ENCODE data around the gene UFD1.

UFD1 gene

DNA sequence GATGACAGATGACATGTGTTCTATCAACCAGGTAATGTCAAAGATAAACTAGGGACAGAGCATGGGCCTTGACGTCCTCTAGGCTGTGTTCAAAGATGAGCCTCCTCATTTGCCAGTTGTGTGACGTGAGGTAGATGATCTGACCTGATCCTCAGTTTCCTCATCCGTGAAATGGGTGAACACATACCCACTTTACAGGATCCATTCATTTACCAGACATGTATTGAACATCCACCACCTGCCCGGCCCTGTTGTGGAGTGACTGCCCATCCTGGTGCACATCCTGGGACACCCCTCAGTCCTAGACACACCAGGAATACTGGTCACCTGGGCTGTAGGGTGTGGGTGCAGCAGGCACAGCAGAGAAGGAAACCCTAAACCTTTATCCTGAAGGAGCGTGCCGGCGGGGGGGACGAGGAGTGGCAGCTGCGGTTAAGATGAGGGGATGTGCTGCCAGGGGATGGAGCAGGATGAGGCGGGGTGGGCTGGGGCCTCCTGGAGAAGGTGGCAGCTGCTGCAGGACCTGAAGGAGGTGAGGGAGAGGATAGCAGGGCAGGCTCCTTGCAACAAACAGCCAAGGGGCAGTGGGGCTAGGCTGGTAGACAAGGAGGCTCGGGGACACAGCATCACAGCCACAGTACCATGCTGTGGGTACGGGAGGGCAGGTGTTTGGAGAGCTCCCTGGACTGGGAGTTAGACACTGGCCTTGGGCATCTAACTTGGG, 36.8 kb upstream of the UFD1 start:
- DNase-seq, result no peak

DNA sequence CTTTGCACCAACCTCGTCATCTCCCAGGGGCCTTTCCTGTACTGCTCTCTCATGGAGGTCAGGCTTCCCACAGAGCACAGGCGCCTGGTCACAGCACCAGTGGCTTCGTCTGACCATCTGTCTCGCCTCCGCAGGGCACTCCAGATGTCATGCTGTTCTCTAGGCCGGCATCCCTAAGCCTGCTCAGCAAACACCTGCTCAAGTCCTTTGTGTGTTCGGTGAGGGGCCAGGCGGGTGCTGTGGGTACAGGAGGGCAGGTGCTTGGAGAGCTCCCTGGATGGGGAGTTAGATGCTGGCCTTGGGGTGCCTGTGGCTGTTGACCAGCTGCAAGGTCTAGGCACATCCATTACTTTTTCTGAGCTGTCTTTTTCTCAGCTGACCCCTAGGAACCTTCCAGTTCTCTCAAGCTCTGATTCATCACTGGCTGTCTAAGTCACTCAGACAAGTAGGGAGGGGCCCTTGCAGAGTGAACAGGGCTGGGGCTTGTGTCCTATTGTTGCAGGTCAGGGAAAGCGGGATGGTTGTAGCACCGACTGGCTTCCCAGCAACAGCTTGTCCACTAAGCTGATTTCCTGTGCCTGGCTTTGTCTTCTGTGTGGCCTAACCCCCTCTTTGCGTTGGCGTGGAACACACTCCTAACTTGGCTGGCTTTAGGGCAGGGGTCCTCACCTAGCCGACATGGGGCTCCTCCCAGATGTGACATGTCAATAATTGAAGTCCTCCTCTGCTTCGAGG, 36.0 kb upstream of the UFD1 start:
- DNase-seq, result no peak

DNA sequence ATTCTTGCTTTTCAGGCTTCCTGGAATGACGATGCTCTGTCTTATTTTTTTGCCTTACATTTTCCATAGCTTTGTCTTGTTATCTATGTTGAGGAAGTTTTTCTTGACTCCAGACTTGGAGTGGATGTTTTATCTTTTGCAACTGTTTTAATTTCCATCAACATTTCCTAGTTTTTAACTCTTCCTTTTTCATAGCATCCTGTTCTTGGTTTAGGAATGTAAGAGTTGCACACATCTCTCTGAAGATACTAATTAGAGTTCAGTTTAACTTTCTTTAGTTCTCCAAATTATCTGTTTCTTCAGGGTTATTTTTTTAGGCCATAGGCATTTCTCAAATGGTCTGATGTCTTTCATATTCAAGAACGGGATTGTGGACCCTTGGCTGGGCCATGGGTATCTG, 34.8 kb upstream of the UFD1 start:
- DNase-seq, result no peak

DNA sequence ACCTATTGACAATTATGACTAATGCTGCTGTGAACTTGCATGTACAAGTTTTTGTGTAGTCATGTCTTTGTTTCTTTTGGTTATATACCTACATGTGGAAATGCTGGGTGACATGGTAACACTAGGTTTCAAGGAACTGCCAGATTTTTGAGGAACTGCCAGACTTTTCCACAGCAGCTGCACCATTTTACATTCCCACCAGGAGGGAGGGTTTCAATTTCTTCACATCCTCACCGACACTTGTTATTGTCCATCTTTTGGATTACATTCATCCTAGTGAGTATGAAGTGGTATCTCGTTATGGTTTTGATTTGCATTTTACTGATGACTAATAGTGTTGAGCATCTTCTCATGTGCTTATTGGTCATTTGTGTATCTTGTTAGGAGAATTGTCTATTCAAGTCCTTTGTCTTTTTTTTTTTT, 31.9 kb upstream of the UFD1 start:
- DNase-seq, result no peak

DNA sequence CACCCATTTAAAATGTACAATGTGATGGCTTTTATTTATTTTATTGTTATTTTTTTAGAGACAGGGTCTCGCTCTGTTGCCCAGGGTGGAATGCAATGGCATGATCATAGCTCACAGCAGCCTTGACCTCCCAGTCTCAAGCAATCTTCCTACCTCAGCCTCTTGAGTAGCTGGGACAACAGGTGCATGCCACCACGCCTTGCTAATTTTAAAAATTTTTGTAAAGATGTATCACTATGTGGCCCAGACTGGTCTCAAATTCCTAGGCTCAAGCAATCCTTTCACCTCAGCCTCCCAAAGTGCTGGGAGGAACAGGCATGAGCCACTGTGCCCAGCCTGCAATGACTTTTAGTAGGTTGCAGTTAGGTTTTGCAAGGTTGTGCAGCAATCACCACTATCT, 30.9 kb upstream of the UFD1 start:
- no peak for DNase-seq

DNA sequence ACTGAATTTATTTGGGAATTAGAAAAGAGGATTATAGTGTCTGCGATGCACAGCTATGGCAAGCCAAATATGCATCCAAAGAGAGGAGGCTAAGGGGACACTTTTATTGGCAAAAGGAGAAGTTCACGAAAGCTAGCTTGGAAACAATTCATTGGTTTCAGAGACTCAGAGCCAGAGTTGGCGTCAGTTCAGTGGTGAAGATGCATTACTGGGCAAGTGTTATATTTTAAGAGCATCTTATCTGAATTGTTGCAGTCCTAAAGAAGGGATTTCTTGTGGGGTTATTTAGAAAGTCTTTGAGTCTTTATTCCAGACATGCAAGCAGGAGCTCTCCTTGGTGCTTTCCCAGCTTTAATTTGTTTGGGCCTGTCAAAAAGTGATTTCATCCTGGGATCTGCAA, 30.2 kb upstream of the UFD1 start:
- DNase-seq, result no peak

DNA sequence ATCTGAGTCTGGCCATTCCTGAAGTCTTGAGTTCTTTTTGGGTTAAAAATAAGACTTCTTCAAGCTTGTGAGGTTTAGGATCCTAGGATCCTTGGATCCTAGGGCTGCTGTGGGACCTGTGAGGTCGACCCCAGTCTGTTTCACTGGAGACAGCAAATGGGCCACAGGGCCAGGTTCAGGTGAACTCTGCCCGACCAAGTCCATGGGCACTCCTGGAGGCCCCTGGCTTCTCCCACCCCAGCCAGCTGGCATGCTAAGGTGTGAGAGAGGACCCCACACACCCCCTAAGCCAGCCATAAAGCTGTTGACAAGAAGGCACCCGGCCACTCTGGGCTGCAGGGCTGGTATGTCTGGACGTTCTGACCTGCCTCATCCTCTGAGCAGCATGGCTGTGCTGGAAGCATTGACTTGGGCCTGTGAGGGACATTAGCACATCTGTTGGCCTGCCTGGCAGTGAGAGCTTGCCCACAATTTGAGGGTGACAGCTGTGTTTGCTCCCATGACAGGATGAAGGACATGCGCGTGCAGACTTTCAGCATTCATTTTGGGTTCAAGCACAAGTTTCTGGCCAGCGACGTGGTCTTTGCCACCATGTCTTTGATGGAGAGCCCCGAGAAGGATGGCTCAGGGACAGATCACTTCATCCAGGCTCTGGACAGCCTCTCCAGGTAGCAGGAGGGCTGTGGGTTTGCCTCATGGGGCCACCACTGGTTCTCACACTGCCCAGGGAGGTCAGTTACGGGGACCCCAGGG, 29.2 kb upstream of the UFD1 start:
- no peak for DNase-seq

DNA sequence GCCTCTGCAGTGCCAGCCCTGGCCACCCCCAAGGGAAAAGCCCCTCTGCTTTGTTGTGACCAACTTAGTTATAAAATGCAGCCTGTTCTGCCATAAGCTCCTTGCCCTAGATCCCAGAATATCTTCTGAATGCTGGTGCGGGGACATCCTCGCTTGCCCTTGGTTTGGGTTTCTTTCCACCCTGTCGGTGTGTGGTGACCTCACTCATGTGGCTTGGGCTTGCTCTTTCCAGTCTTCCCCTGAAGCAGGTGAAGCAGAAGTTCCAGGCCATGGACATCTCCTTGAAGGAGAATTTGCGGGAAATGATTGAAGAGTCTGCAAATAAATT, 28.5 kb upstream of the UFD1 start:
- DNase-seq, result no peak

DNA sequence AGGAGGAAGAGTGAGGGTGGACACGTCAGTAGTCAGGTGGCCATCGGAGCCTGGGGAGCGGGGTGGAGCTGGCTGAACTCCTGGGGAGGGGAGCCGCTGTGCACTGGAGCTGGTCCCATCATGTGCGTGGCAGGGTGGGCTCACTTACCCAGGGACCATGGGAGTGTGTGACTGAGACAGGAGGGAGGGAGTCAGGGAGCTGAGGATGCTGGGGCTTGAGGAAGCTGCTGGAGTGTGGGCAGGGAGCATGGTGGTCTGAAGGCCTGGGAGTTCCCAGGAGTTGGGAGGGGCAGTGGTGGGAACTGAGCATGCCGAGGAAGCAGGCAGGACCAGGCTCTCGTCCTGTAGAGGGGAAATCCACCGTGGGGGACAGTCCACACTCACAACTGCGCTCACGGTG, 27.2 kb upstream of the UFD1 start:
- no peak for DNase-seq

DNA sequence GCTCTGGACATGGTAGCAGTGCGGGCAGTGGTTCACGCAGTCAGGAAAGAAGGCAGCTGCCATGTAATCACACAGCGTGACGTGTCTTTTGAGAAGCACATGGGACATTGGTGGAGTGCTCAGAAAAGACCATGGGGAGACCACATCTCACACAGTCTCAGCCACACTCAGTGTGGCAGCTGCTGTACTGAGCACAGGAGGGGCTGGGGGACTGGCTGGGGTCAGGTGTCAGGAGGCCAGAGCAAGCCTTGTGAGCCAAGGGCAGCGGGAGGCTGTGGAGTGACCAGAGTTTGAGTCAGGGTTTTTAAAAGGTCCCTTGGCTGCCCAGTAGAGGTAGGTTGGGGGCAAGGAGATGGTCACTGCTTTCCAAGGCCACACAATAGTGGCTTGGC, 26.7 kb upstream of the UFD1 start:
- no peak for DNase-seq

DNA sequence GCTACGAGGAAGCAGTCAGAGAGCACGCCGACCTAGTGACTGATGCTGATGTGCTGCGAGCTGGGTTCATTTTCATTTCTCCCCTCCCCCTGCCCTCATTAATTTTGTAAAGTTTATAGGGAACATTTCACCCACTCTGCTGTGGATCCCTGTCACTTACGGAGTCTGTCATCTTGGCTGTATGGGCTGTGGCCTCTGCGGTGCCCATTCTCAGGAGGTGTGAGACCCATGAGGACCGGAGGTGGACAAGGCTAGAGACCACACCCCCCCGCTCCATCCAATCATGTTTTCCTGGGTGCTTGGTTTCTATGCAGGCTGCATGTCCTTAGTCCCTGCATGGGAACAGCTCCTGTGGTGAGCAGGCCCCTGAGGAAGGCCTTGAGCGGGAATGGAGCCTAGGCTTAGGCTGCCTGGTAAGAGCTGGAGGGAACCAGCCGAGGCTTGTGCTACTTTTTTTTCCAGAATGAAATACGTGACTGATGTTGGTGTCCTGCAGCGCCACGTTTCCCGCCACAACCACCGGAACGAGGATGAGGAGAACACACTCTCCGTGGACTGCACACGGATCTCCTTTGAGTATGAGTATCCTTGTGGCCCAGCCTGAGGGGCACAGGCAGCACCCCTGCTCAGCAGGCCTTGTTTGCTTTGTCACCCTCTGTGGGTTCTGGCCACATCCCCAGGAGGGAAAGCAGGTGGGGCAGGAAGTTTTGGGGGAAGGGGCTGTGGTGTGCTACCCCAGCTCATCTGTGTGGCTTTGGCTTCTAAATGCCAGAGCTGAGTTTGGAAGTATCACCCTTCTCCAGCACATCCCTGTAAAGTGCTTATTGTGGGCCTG, 26.1 kb upstream of the UFD1 start:
- DNase-seq, result no peak

DNA sequence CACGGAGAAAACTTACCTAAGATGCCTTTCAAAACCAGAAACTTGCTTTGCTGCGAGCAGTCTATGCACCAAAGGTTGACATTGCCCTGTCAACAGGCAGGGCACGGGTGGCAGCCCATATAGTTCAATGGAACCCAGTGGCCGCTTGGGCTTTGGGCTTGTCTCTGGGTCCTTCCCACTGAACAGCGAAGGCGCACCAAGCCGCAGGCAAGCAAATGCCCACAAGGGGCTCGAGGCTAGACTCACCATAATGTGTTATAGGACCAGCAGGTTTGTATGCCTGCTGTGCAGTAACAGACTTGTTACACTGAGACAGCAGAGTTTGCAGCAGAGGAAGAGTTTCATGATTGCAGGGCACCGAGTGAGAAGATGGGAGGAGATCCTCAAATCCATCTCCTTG, 24.9 kb upstream of the UFD1 start:
- no peak for DNase-seq

DNA sequence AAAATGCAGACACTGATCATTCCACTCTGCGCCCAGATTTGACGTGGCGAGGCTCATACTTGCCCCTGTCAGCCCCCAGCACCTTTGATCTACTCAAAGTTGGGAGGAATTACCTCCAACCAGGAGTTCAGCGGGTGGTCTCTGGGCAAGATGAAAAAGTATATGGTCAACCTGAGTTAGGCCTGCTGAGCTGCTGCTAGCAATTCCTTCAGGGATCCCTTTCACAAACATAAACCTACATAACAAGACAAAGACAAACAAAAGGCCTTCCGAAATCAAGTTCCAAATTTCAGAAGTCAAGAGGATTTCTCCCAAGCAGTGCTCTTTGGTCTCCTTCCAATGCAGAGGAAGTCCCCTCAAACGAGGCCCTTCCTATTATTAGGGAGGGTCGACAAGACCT, 24.4 kb upstream of the UFD1 start:
- no peak for DNase-seq

DNA sequence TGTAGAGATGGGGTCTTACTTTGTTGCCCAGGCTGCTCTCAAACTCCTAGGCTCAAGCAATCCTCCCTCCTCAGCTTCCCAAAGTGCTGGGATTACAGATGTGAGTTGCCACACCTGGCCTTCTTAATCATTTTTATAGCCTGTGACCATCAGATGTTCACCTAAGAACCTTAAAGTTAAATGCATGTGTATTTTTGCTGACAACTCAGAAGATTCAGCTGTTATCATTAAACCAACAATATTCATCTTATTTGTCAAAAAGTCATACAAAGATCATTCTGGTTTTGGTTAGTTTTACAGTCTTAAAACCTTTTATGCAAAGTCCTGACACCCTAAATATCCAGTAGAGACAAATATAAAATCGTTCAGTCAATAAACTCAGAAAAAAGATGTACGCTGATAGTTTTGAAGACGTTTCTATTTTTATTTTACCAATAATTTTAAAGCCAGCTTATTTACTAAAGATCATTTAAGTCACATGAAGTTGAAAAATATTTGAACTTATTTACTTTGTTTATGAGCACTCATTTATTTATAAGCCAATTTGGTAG, 23.0 kb upstream of the UFD1 start:
- DNase-seq, result no peak

DNA sequence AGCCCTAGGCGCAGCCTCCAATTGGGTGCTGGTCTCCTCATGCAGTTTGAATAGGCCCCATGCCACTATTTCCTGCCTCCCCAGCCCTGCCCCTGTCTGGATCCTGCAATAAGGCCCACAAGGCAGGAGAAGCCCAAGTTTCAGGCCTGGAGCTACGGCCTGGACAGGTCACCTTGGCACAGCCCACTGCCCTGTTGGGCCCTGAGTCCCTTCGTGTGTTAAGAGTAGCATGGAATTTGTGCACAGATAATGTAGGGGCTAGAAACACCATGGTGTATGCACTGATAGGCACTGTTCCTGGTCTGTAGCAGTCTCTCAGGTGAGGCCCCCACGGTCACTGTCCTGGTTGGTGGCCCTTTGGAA, 20.9 kb upstream of the UFD1 start:
- DNase-seq, result no peak

DNA sequence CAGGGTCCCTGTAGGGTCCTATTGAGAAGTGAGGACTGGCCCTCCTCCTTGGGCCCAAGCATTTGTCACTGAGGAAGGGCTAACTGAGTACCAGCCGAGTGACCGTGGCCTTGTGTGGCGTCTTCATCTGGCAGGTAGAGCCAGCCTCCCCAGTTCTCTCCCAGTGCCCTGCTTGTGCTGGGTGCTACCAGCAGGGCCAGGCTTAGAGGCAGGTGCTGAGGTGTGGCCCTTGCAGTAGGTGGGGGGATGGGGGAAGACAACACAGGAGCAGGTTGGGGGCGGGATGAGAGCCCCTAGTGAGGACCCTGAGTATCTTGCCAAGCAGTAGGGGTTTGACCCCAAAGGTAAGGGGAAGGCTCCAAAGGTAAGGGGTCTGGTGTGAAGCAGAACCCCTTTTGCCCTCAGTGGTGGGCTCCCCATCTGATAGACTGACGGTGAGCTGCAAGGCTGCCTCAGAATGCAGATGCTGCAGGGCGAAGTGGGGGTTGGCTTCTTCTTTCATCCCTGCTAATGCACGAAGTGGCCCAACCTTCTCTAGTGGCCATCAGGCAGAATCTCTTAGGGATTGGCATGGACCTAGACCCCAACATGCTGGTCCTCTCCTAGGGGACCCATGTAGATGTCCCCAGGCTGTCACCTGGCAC, 20.4 kb upstream of the UFD1 start:
- no peak for DNase-seq

DNA sequence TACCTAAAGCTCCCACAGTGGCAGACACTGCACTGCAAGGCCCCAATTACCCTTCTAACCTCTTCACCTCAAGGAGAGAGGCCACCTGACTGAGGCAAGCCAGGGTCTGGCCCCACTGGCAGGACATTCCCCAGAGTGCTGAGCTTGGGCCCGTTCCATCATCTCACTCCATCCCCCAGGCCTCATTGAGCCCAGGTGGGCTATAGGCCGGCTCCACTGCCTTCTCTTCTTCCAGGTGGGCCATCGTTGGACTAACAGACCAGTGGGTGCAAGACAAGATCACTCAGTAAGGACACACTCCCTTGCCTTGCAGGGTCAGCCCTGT, 19.8 kb upstream of the UFD1 start:
- no peak for DNase-seq

DNA sequence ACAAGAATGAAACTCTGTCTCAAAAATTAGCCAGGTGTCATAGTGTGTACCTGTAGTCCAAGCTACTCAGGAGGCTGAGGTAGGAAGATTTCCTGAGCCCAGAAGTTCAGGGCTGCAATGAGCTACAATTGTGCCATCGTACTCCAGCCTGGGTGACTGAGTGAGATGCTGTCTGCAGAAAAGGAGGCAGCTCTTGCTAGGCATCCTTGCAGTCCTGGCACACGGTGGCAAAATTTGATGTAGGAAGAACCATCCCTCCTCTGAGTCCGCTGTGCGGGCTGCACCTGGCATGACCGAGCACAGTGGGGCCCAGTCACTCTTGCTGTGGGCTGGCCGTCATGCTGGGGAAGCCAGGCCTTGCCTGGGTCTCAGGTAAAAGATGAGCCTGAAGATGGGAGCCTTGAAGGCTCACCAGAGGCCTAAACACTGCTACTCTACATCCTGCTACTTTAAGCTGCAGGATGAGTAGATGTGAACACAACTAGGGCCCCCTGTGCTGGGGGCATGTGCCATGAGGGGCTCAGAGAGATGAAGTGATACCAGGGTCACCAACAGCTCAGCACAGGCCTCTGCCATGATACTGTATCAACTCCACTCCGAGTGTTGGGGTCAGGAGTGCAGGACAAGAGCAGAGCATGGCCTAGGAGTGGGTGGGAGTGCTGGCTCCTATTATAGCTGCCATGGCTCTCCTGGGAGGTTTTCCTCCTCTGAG, 19.3 kb upstream of the UFD1 start:
- DNase-seq, result no peak

DNA sequence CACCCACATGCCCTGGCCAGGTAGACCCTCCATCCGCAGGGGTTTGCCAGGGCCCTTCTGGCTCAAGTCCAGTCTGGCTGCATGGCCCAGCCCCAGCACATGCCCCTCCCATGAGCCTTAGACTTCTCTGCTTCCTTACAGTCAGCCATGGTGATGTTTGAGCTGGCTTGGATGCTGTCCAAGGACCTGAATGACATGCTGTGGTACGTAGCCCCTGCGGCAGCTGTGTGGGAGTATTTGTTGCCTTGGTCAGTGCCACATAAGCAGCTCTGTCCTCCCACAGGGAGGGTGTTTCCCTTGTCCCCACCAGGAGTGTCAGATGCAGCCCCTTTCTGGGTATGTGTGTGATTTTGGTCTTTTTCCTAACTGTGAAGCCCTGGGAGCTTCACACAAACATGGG, 18.3 kb upstream of the UFD1 start:
- DNase-seq, result no peak

DNA sequence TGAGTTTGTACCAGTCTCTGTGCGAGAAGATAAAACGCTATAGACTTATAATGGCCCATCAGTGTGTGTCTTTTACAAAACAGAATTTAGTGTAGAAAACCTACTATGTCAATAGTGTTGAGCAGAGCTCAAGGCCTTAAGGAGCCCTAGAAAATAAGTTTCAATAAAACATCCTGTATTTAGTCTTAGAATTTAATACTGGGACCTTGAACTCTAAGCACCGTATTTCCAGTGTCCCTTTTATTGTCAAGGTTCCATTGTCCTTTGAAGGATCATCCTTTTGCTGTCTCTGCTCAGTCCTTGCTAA, 17.3 kb upstream of the UFD1 start:
- DNase-seq, result no peak

DNA sequence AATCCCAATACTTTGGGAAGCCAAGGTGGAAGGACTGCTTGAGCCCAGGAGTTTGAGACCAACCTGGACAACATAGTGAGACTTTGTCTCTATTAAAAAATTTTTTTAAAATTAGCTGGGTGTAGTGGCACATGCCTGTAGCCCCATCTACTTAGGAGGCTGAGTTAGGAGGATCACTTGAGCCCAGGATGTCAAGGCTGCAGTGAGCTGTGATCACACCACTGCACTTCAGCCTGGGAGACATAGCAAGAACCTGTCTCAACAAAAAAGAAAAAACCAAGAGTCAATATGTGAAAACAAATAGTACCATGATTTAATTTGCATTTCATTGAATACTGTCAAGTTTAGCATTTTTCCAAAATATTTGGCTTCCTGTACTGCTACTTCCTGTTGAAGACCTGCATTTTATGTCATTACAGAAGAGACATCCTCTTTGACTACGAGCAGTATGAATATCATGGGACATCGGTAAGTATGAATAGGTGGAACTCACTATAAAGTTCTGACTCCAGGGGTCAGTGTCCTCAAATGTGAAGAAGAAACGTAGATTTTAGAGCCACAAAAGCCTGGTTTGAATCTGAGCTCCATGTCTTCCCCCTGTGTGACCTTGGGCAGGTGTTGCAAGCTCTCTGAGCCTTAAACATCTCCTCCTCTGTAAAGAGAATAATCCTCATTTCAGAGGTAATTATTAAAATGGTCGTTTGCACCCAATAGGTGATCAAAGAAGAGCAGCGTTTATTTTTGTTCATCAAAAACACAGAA, 16.8 kb upstream of the UFD1 start:
- peak; percentile 40 for DNase-seq

Data from CD4-positive, alpha-beta T cell treated with Interleukin-17A for 1 hour (primary cell).